ENCODE data around the gene MBD4.

- TF ChIP-seq CTCF (IDR thresholded peaks at IDR 0.05) (no peak), POLR2AphosphoS5 (IDR thresholded peaks at IDR 0.05) (no peak), EP300 (IDR thresholded peaks at IDR 0.05; ENCODE audit: low read depth) (no peak), POLR2A (IDR thresholded peaks at IDR 0.05) (no peak)
These were observed 28.8 kb downstream of the MBD4 start for GRCh38 chr3:129410971-129411370.
